HepG2 (cell line): ENCODE measurements around the gene CXADR. TPM values are rescaled to one million over a fixed set of nuclear protein-coding genes. Genes with fewer than 3 reads are reported as not detected.

Experiments used
- ERF ChIP-seq: IDR thresholded peaks from 2 replicates; pipeline ENCODE4 v1.6.1; 2018; ENCODE audit warnings: missing biosample characterization, missing genetic modification reagents
- FIP1L1 ChIP-seq: fragments of 200-400 bp; formaldehyde crosslinking; IDR thresholded peaks from 2 replicates; pipeline ENCODE4 v1.6.1; 2018; ENCODE audit warnings: low read depth, mild to moderate bottlenecking, low read length, moderate library complexity, borderline replicate concordance; ENCODE audit not compliant: insufficient read depth
- KDM1A ChIP-seq: IDR thresholded peaks from 2 replicates; pipeline ENCODE4 v1.6.1; 2016; ENCODE audit warnings: missing compliant biosample characterization
- ZFP37 ChIP-seq: sonication (generic); formaldehyde crosslinking; IDR thresholded peaks from 2 replicates; pipeline ENCODE4 v1.4.0; 2020; ENCODE audit warnings: missing genetic modification reagents, borderline replicate concordance
- ZFY ChIP-seq: sonication (generic); formaldehyde crosslinking; IDR thresholded peaks from 2 replicates; pipeline ENCODE4 v1.4.0; 2020; ENCODE audit warnings: missing genetic modification reagents
- ZNF431 ChIP-seq: sonication (generic); formaldehyde crosslinking; IDR thresholded peaks from 2 replicates; pipeline ENCODE4 v1.9.0; 2022; ENCODE audit warnings: missing genetic modification reagents, low read depth, mild to moderate bottlenecking, borderline replicate concordance
- ZSCAN29 ChIP-seq: sonication (generic); formaldehyde crosslinking; conservative IDR thresholded peaks from 2 replicates; pipeline ENCODE4 v1.4.0; 2020; ENCODE audit warnings: mild to moderate bottlenecking, missing genetic modification reagents
- polyA plus RNA-seq, 8 experiments: library from polyadenylated mRNA; depleted of rRNA in 3 of 8; stranded (reverse) in 7 of 8; unstranded in 1 of 8; fragments of >200 nt; fragmentation: Illumina TruSeq in 4 of 8; extraction: Trizol in 4 of 8; gene quantifications; 2 replicates each; pipeline versions ENCODE4 v1.2.1 to v1.2.3, GENCODE V29; 2011 to 2016; ENCODE audit warnings: low read depth in 4 of 8, missing spikeins in 1 of 8, mixed read lengths in 1 of 8; ENCODE audit not compliant: insufficient read depth in 1 of 8
- total RNA-seq, 5 experiments: library from RNA; depleted of rRNA; stranded (reverse); fragments of >200 nt; fragmentation: Illumina TruSeq; extraction: Trizol; gene quantifications; 2 replicates each; pipeline ENCODE4 v1.2.3, GENCODE V29; 2016; ENCODE audit warnings: low read depth in 1 of 5
- TF ChIP-seq, protein P1 (sequence below): sonication (generic); formaldehyde crosslinking; IDR thresholded peaks from 2 replicates; pipeline ENCODE4 v1.4.0; 2020; ENCODE audit warnings: mild to moderate bottlenecking, missing genetic modification reagents, borderline replicate concordance
- TF ChIP-seq, protein P2 (sequence below): sonication (generic); formaldehyde crosslinking; IDR thresholded peaks from 2 replicates; pipeline ENCODE4 v1.4.0; 2020; ENCODE audit warnings: missing genetic modification reagents
- TF ChIP-seq, protein P3 (sequence below): IDR thresholded peaks from 2 replicates; pipeline ENCODE4 v1.6.1; 2016; ENCODE audit warnings: mild to moderate bottlenecking, missing biosample characterization, missing genetic modification reagents
- TF ChIP-seq, protein P4 (sequence below): sonication (generic); formaldehyde crosslinking; conservative IDR thresholded peaks from 2 replicates; pipeline ENCODE4 v1.4.0; 2020; ENCODE audit warnings: missing genetic modification reagents

Gene CXADR
- total and polyA plus RNA-seq, 2 of the 13 experiments (the other 11 are each of a cell fraction or from before 2014, with no cell fraction given), result 86.8 to 110 TPM

DNA sequence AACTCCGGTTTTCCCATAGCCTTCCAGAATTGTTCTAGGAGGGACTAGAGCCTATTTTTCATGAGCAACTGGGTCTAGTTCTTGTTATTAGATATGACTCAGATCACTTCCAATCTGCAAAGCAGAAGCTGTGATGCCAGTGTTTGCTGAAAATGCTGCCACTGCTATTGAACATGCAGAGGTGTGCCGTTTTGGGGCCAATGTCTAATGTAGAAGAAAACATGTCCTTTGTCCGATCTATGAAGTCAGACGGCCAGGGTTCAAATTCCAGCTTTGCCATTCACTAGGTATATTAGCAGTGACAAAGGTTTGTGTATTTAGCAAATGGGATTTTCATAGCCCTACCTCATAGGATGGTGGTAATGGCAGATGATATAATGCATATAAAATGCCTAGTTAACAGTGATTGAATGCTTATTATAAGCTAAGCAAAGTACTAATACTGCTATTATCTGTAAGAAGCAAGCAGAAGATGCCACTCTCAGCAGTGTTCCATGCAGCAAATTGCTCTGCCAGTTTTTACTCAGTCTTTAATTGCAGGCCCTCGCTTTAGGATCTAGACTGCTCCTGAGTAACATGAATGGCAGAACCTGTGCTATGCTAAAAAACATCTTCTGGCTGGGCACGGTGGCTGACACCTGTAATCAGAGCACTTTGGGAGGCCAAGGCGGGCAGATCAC, 40.1 kb upstream of the CXADR start (continued):
- TF ChIP-seq, protein P1, sequence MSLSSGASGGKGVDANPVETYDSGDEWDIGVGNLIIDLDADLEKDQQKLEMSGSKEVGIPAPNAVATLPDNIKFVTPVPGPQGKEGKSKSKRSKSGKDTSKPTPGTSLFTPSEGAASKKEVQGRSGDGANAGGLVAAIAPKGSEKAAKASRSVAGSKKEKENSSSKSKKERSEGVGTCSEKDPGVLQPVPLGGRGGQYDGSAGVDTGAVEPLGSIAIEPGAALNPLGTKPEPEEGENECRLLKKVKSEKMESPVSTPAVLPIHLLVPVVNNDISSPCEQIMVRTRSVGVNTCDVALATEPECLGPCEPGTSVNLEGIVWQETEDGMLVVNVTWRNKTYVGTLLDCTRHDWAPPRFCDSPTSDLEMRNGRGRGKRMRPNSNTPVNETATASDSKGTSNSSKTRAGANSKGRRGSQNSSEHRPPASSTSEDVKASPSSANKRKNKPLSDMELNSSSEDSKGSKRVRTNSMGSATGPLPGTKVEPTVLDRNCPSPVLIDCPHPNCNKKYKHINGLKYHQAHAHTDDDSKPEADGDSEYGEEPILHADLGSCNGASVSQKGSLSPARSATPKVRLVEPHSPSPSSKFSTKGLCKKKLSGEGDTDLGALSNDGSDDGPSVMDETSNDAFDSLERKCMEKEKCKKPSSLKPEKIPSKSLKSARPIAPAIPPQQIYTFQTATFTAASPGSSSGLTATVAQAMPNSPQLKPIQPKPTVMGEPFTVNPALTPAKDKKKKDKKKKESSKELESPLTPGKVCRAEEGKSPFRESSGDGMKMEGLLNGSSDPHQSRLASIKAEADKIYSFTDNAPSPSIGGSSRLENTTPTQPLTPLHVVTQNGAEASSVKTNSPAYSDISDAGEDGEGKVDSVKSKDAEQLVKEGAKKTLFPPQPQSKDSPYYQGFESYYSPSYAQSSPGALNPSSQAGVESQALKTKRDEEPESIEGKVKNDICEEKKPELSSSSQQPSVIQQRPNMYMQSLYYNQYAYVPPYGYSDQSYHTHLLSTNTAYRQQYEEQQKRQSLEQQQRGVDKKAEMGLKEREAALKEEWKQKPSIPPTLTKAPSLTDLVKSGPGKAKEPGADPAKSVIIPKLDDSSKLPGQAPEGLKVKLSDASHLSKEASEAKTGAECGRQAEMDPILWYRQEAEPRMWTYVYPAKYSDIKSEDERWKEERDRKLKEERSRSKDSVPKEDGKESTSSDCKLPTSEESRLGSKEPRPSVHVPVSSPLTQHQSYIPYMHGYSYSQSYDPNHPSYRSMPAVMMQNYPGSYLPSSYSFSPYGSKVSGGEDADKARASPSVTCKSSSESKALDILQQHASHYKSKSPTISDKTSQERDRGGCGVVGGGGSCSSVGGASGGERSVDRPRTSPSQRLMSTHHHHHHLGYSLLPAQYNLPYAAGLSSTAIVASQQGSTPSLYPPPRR (CRISPR knock-in tag), result peak; percentile 82; the same call in 1 of the 2 replicates
- TF ChIP-seq KDM1A (CRISPR knock-in tag) (peak; percentile 13; the same call in 1 of the 2 replicates), ZSCAN29 (no peak), FIP1L1 (no peak), ERF (peak; percentile 54; the same call in 1 of the 2 replicates), ZFY (CRISPR knock-in tag) (no peak), ZFP37 (CRISPR knock-in tag) (no peak), ZNF431 (CRISPR knock-in tag) (no peak)
- TF ChIP-seq, protein P2, sequence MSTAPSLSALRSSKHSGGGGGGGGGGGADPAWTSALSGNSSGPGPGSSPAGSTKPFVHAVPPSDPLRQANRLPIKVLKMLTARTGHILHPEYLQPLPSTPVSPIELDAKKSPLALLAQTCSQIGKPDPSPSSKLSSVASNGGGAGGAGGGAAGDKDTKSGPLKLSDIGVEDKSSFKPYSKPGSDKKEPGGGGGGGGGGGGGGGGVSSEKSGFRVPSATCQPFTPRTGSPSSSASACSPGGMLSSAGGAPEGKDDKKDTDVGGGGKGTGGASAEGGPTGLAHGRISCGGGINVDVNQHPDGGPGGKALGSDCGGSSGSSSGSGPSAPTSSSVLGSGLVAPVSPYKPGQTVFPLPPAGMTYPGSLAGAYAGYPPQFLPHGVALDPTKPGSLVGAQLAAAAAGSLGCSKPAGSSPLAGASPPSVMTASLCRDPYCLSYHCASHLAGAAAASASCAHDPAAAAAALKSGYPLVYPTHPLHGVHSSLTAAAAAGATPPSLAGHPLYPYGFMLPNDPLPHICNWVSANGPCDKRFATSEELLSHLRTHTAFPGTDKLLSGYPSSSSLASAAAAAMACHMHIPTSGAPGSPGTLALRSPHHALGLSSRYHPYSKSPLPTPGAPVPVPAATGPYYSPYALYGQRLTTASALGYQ (CRISPR knock-in tag), result 0 out of 2 replicates have a peak, but pooled peaks have one; percentile 72
- TF ChIP-seq, protein P3, sequence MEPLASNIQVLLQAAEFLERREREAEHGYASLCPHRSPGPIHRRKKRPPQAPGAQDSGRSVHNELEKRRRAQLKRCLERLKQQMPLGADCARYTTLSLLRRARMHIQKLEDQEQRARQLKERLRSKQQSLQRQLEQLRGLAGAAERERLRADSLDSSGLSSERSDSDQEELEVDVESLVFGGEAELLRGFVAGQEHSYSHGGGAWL (CRISPR knock-in tag), result no peak
- TF ChIP-seq, protein P4, sequence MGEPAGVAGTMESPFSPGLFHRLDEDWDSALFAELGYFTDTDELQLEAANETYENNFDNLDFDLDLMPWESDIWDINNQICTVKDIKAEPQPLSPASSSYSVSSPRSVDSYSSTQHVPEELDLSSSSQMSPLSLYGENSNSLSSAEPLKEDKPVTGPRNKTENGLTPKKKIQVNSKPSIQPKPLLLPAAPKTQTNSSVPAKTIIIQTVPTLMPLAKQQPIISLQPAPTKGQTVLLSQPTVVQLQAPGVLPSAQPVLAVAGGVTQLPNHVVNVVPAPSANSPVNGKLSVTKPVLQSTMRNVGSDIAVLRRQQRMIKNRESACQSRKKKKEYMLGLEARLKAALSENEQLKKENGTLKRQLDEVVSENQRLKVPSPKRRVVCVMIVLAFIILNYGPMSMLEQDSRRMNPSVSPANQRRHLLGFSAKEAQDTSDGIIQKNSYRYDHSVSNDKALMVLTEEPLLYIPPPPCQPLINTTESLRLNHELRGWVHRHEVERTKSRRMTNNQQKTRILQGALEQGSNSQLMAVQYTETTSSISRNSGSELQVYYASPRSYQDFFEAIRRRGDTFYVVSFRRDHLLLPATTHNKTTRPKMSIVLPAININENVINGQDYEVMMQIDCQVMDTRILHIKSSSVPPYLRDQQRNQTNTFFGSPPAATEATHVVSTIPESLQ (CRISPR knock-in tag), result no peak
